T-helper 1 cell (primary cell): Measurements from ENCODE around the gene AZU1.

ENCODE experiments used
- DNase-seq, 5 donors: peaks; one replicate each; pipeline ENCODE4 v3.0.0-alpha.2; 2012 to 2020

The AZU1 gene

GRCh38 chr19:797528-798414 lies 29.9 kb upstream of the AZU1 start:
- peak; percentile 77 to 93 (median 79) for DNase-seq

DNA sequence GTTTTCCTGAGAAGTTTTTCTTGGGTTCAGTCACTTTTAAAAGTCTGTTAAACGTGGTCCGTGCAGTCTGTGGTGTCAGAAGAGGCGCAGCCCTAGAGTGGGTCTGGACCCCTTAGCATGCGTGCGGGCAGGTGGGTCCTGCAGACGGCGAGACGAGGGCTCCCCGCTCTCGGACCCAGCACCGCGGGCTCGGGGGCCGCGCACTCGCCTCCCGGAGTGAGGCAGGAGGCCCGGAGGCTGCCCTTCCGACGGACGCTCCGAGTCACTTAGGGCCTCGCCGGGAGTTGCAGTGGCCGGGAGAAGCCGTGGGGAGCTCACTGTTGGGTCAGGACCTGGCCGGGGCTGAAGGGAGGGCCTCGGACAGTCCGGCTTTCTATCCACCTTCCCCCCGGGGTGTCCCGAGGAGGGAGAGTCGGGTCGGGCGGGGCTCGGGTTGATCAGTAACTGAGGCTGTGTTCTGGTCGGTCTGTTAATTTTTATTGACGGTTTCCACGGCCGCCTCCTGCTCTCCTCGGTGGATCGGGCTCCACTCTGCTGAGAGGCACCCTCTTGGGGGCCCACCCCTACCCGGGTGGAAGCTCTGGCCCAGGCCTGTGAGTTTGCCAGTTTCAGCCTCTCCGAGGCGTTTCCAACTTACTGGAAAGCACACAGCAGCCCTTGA lies 29.1 kb upstream of the AZU1 start:
- no peak for DNase-seq

GRCh38 chr19:799076-799881 lies 28.4 kb upstream of the AZU1 start:
- peak in 1 of 5 donors; percentile 32 for DNase-seq

- no peak for DNase-seq
Measured at GRCh38 chr19:800360-801029, 27.1 kb upstream of the AZU1 start.

DNA sequence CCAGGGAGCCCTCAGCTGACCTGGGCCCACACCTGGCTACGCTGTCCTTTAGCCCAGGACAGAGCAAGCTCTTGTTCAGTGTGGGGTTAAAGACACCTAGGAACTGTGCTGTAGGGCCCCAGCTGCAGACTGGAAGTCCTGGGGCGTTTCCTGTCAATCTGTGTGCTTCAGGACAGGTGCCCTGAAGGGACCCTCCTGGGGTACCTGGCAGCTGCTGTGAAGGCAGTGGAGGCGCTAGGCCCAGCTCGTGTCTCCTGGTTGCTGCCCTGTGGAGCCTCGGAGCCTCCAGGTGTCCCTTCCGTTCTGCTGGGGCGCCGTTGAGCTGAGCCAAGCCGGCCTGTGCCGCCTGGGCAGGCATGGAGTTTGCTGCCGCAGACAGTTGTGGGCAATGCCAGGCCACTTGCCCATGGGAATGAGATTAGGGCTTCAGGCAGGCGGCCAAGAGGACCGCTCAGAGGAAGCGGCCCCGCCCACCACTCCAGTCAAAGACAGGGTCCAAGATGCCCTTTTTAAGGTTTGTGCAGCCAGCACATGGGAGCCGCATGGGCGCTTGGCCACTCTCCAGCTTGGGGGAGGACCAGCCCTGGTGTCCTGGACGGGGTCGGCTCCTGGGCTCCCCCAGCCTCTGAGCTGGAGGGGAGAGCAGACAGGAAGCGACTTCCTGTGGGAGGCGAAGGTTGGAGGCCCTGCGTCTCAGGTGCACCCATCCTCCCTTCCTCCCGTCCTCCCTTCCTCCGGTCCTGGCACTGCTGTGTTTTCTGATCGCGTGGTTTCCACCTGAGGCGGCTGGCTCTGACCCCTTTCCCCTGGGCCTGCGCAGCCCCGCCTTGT lies 26.4 kb upstream of the AZU1 start:
- DNase-seq, result no peak

DNA sequence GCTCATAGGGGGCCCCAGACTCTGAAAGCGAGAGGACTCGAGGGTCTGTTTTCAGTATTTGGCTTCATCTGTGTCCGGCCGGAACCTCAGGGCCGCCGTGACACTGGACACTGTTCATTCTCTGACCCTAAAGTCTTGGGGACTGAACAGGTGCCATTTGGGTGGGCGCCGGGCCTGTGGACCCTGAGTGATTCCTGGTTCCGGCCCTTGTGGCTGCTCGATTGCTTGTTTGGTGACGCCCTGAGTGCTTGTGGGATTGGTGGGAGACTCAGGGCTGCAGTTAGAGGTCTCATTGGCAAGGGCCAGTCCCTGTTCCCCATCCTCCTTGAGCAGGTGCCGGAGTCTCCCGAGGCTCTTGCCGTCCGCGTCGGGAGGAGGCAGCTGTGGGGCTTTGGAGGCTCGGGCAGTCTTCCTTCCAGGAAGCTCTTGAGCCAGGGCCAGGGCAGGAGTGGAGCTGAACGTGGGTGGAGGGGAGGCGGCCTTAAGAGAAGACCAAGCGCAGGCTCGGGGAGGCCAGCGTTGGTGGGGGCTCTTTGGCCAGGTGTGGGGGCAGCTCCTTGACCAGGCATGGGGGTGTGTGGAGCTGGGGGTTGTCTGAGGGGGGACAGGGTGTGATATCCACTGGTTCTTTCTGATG lies 25.7 kb upstream of the AZU1 start:
- no peak for DNase-seq

- no peak for DNase-seq
Measured at GRCh38 chr19:802498-803098, 25.0 kb upstream of the AZU1 start.

DNA sequence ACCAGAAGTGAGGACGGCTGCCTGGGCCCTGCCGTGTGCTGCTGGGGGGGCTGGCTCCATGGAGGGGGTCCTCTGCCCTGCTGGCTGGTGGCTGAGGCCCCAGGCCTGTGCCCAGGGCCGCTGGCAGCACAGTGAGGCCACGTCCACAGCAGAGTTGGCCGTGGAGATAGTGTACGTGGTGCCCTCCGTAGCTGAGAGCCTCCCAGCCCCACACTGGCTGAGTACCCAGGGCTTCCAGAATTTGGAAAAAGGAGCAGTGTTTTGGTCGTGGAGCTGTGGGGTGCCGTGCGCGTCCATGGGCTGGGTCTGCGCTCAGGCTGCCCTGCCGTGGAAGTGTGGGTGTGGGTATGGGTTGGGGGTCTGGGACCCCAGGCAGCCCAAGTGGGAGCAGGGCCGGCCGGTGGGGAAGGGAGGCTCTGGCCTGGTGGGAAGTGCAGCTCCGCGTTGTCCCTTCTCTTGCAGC lies 24.5 kb upstream of the AZU1 start:
- no peak for DNase-seq

GRCh38 chr19:803686-804418 lies 23.8 kb upstream of the AZU1 start:
- no peak for DNase-seq

DNA sequence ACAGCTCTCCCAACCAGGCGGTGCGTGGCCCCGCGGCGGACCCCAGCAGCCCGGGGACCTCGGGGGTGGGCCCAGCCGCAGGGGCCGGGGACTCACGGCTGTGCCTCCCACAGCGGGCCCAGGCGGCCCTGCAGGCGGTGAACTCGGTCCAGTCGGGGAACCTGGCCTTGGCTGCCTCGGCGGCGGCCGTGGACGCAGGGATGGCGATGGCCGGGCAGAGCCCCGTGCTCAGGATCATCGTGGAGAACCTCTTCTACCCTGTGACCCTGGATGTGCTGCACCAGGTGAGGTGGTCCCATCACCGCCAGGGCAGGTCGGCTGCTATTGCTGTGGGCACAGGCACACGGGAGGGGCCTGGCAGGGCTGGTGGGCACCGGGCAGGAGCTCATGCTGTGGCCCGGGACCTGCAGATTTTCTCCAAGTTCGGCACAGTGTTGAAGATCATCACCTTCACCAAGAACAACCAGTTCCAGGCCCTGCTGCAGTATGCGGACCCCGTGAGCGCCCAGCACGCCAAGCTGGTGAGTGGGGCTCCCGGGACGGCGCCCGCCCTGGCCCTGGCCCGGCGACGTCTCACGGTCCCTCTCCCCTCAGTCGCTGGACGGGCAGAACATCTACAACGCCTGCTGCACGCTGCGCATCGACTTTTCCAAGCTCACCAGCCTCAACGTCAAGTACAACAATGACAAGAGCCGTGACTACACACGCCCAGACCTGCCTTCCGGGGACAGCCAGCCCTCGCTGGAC lies 23.0 kb upstream of the AZU1 start:
- no peak for DNase-seq

DNA sequence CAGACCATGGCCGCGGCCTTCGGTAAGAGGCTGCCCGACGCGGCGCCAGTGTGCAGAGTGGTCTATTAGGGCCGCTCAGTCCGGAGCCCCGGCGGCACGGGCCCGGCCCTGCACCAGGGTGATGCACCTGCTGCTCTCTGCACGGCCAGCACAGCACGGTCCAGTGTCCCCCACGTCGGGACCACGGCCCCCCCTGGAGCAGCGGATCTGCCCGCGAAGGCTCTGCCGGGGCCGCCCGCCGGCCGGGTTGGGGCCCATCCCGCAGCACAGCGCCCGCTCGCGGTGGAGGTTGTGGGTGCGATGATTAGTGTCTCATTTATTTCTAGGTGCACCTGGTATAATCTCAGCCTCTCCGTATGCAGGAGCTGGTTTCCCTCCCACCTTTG lies 22.5 kb upstream of the AZU1 start:
- DNase-seq, result no peak

- DNase-seq, result no peak
Measured at GRCh38 chr19:805600-806550, 21.8 kb upstream of the AZU1 start.

DNA sequence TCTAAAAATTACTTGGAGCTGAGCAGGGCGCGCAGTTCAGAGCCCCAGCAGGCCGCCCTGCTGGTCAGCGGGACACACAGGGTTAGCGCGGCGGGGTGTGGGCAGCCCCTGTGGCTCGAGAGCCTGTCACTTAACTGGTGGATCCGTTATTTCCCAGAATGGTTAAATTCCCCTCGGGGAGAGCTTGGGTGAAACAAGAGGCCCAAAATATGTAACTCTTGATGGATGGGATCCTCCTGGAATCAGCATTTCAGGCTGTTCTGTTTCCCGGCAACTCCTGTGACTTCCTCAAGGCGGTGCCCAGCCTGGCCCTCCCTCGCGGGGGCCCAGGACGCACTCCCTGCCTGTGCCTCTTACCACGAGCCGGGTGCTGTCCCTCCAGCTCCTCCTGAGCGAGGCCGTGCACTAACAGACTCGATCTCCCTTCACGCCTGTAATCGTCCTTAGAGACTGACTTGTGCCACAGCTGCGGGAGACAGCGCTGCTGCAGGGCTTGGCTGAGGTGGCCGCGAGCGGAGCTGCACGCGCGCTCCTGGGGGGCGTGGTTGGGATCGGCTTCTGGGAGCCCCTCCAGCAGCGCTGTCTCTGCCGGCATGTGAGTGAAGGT lies 20.7 kb upstream of the AZU1 start:
- DNase-seq, result no peak

GRCh38 chr19:807627-808422 lies 19.8 kb upstream of the AZU1 start:
- DNase-seq, result no peak

DNA sequence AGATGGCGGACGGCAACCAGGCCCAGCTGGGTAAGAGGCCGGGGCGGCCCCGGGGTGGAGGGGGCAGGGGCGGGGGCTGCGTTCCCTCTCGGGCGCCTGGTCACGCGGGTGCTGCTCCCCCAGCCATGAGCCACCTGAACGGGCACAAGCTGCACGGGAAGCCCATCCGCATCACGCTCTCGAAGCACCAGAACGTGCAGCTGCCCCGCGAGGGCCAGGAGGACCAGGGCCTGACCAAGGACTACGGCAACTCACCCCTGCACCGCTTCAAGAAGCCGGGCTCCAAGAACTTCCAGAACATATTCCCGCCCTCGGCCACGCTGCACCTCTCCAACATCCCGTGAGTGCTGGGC lies 19.2 kb upstream of the AZU1 start:
- DNase-seq, result no peak

- DNase-seq, result no peak
Measured at GRCh38 chr19:810077-810855, 17.4 kb upstream of the AZU1 start.
